H9 (cell line): ENCODE measurements around the gene ADAM8. TPM values are rescaled to one million over a fixed set of nuclear protein-coding genes. Genes with fewer than 3 reads are reported as not detected.

ENCODE experiments used
- DNase-seq: peaks from one replicate; pipeline ENCODE4 v3.0.0-alpha.2; 2017
- H2AFZ ChIP-seq: one replicate; pipeline ENCODE4 v1.6.1; 2013; ENCODE audit warnings: mild to moderate bottlenecking, low read length, control low read depth, moderate library complexity
- H2AK5ac ChIP-seq: 2 replicates; pipeline ENCODE4 v1.6.1; 2013; ENCODE audit warnings: low read length, control low read depth, mixed read lengths; ENCODE audit not compliant: insufficient read length
- H2BK120ac ChIP-seq: one replicate; pipeline ENCODE4 v1.6.1; 2013; ENCODE audit warnings: low read depth, mild to moderate bottlenecking, low read length, control low read depth, inconsistent platforms; ENCODE audit not compliant: poor library complexity, severe bottlenecking
- H2BK12ac ChIP-seq: 2 replicates; pipeline ENCODE4 v1.6.1; 2013; ENCODE audit warnings: low read length, control low read depth, mixed read lengths, low read depth; ENCODE audit not compliant: insufficient read length
- H2BK15ac ChIP-seq: 2 replicates; pipeline ENCODE4 v1.6.1; 2013; ENCODE audit warnings: low read depth, low read length, control low read depth
- H2BK20ac ChIP-seq: one replicate; pipeline ENCODE4 v1.6.1; 2013; ENCODE audit warnings: low read depth, mild to moderate bottlenecking, low read length, control low read depth, inconsistent platforms; ENCODE audit not compliant: poor library complexity, severe bottlenecking
- H2BK5ac ChIP-seq: 2 replicates; pipeline ENCODE4 v1.6.1; 2013; ENCODE audit warnings: low read length, control low read depth, mixed read lengths; ENCODE audit not compliant: insufficient read length
- H3K14ac ChIP-seq: 2 replicates; pipeline ENCODE4 v1.6.1; 2013; ENCODE audit warnings: low read length, control low read depth; ENCODE audit not compliant: insufficient read depth
- H3K18ac ChIP-seq: 2 replicates; pipeline ENCODE4 v1.6.1; 2013; ENCODE audit warnings: low read depth, mild to moderate bottlenecking, mixed read lengths, low read length, control low read depth; ENCODE audit not compliant: insufficient read length
- H3K23ac ChIP-seq: 2 replicates; pipeline ENCODE4 v1.6.1; 2013; ENCODE audit warnings: low read length, control low read depth, mixed read lengths, low read depth; ENCODE audit not compliant: insufficient read length
- H3K23me2 ChIP-seq: 2 replicates; pipeline ENCODE4 v1.6.1; 2013; ENCODE audit warnings: low read depth, mild to moderate bottlenecking, mixed read lengths, low read length, control low read depth; ENCODE audit not compliant: insufficient read length, poor library complexity, severe bottlenecking
- H3K27ac ChIP-seq: 2 replicates; pipeline ENCODE4 v1.5.1; 2013; ENCODE audit warnings: low read length, control low read depth, mixed read lengths, low read depth; ENCODE audit not compliant: insufficient read length
- H3K27me3 ChIP-seq: 2 replicates; pipeline ENCODE4 v1.6.1; 2013; ENCODE audit warnings: low read length, control low read depth, inconsistent platforms; ENCODE audit not compliant: insufficient read depth
- H3K4ac ChIP-seq: 2 replicates; pipeline ENCODE4 v1.6.1; 2013; ENCODE audit warnings: low read depth, mild to moderate bottlenecking, control low read depth, inconsistent platforms, low read length, moderate library complexity
- H3K4me1 ChIP-seq: 2 replicates; pipeline ENCODE4 v1.6.1; 2013; ENCODE audit warnings: low read length, control low read depth, inconsistent platforms; ENCODE audit not compliant: insufficient read depth
- H3K4me2 ChIP-seq: 2 replicates; pipeline ENCODE4 v1.6.1; 2013; ENCODE audit warnings: low read length, control low read depth, mixed read lengths; ENCODE audit not compliant: insufficient read length, insufficient read depth
- H3K56ac ChIP-seq: 2 replicates; pipeline ENCODE4 v1.6.1; 2013; ENCODE audit warnings: low read depth, mild to moderate bottlenecking, mixed read lengths, low read length, control low read depth; ENCODE audit not compliant: insufficient read length
- H3K79me1 ChIP-seq: 2 replicates; pipeline ENCODE4 v1.6.1; 2013; ENCODE audit warnings: low read depth, mild to moderate bottlenecking, moderate library complexity, low read length, control low read depth, inconsistent platforms; ENCODE audit not compliant: insufficient read depth, poor library complexity, severe bottlenecking
- H3K79me2 ChIP-seq: 2 replicates; pipeline ENCODE4 v1.6.1; 2013; ENCODE audit warnings: low read length, control low read depth, inconsistent platforms; ENCODE audit not compliant: insufficient read depth
- H3K9ac ChIP-seq: 2 replicates; pipeline ENCODE4 v1.6.1; 2013; ENCODE audit warnings: low read length, control low read depth, mixed read lengths; ENCODE audit not compliant: insufficient read length; ENCODE audit errors: extremely low read depth
- H3K9me3 ChIP-seq: one replicate; pipeline ENCODE4 v1.6.1; 2013; ENCODE audit warnings: low read depth, low read length, inconsistent platforms; ENCODE audit not compliant: control insufficient read depth
- H3T11ph ChIP-seq: one replicate; pipeline ENCODE4 v1.6.1; 2013; ENCODE audit warnings: mild to moderate bottlenecking, low read length, control low read depth, inconsistent platforms
- H4K20me1 ChIP-seq: one replicate; pipeline ENCODE4 v1.6.1; 2013; ENCODE audit not compliant: control insufficient read depth, insufficient read length, insufficient read depth
- H4K5ac ChIP-seq: 2 replicates; pipeline ENCODE4 v1.6.1; 2013; ENCODE audit warnings: low read depth, mild to moderate bottlenecking, mixed read lengths, low read length, control low read depth; ENCODE audit not compliant: insufficient read length
- H4K8ac ChIP-seq: replicated peaks from 2 replicates; pipeline ENCODE4 v1.6.1; 2013; ENCODE audit warnings: low read length, control low read depth, mixed read lengths, low read depth; ENCODE audit not compliant: insufficient read length
- H4K91ac ChIP-seq: 2 replicates; pipeline ENCODE4 v1.6.1; 2013; ENCODE audit warnings: low read depth, mild to moderate bottlenecking, moderate library complexity, mixed read lengths, low read length, control low read depth; ENCODE audit not compliant: insufficient read length
- H3K27ac Mint-ChIP-seq, 3 experiments: 2 replicates in 2 of 3; 3 replicates in 1 of 3; pipeline ENCODE4 v1.8.0; 2020 to 2021; ENCODE audit warnings: mixed read lengths in 3 of 3, mild to moderate bottlenecking in 1 of 3, moderate library complexity in 1 of 3
- H3K27me3 Mint-ChIP-seq: 2 replicates; pipeline ENCODE4 v1.8.0; 2021; ENCODE audit warnings: low read depth, mild to moderate bottlenecking, moderate library complexity, mixed read lengths
- H3K36me3 Mint-ChIP-seq, 3 experiments: 2 replicates in 2 of 3; 3 replicates in 1 of 3; pipeline ENCODE4 v1.8.0; 2020 to 2021; ENCODE audit warnings: low read depth in 3 of 3, mixed read lengths in 3 of 3; ENCODE audit not compliant: insufficient read depth in 1 of 3
- H3K4me1 Mint-ChIP-seq, 2 experiments: 2 replicates each; pipeline ENCODE4 v1.8.0; 2020; ENCODE audit warnings: mixed read lengths in 2 of 2
- H3K4me3 Mint-ChIP-seq, 2 experiments: 2 replicates in 1 of 2; 3 replicates in 1 of 2; pipeline ENCODE4 v1.8.0; 2020 to 2021; ENCODE audit warnings: mild to moderate bottlenecking in 2 of 2, mixed read lengths in 2 of 2, moderate library complexity in 1 of 2
- H3K9me3 Mint-ChIP-seq, 2 experiments: 2 replicates in 1 of 2; 3 replicates in 1 of 2; pipeline ENCODE4 v1.8.0; 2020; ENCODE audit warnings: mild to moderate bottlenecking in 2 of 2, mixed read lengths in 2 of 2, moderate library complexity in 1 of 2
- CTCF ChIP-seq: fragments of 200-600 bp; sonication (generic); conservative IDR thresholded peaks from 3 replicates; pipeline ENCODE4 v1.8.0; 2021; ENCODE audit warnings: antibody characterized with exemption, mild to moderate bottlenecking
- WGBS: extraction: QIAGEN DNeasy Blood & Tissue Kit; methylation state at CpG from one replicate; pipeline ENCODE4 v1.1.7; 2013; ENCODE audit warnings: missing lambda C conversion rate, low lambda C conversion rate, mixed read lengths; ENCODE audit not compliant: insufficient read length; ENCODE audit errors: extremely low coverage; 5-methylcytosine and 5-hydroxymethylcytosine counted together
- total RNA-seq: library from RNA; stranded (reverse); gene quantifications from 2 replicates; pipeline ENCODE4 v1.2.1, GENCODE V29; 2021

The ADAM8 gene
- total RNA-seq, 1 experiment from 2014 or later = 5.4 TPM

GRCh38 chr10:133236401-133237240 is 40.0 kb downstream of the ADAM8 start:
- H3K9me3 ChIP-seq = no peaks in the 10 kb centered on the region
- peak overlapping the region; percentile 61 for H3K18ac ChIP-seq
- no peak overlapping the region for H2BK12ac ChIP-seq
- H3K79me1 ChIP-seq = no peaks in the 10 kb centered on the region
- no peak overlapping the region for H3K56ac ChIP-seq
- no peak overlapping the region for H3T11ph ChIP-seq
- H3K23ac ChIP-seq = no peak overlapping the region
- H2AFZ ChIP-seq = no peak overlapping the region
- no peak overlapping the region for H2BK15ac ChIP-seq
- no peak for DNase-seq
- H4K20me1 ChIP-seq = no peaks in the 10 kb centered on the region
- no peak overlapping the region for H2BK5ac ChIP-seq
- Mint-ChIP-seq H3K4me3 (peak overlapping the region in 1 of 2 experiments; percentile 48; a peak in 2 of 5 replicates), H3K27me3 (peaks cover 68% of the 10 kb centered on the region), H3K27ac (no peak overlapping the region), H3K36me3 (peaks cover 0 to 17% (median 0%) of the 10 kb centered on the region in 3 experiments; a peak in 3 of 7 replicates), H3K4me1 (peaks cover 17 to 27% of the 10 kb centered on the region in 2 experiments), H3K9me3 (peaks cover 0 to under 1% of the 10 kb centered on the region in 2 experiments; a peak in 1 of 5 replicates)
- peaks cover 14% of the 10 kb centered on the region; the same call in 1 of the 2 replicates for H3K27me3 ChIP-seq
- H3K4me2 ChIP-seq = peak overlapping the region; percentile 27
- no peak overlapping the region for H4K91ac ChIP-seq
- H3K27ac ChIP-seq = no peak overlapping the region
- H3K23me2 ChIP-seq = peaks cover 14% of the 10 kb centered on the region
- no CpG with 5 or more reads among the region's 103 CpGs for WGBS
- H4K8ac ChIP-seq = no peak overlapping the region
- no peak overlapping the region for H2BK20ac ChIP-seq
- no peaks in the 10 kb centered on the region; the same call in 1 of the 2 replicates for H3K4me1 ChIP-seq
- H2BK120ac ChIP-seq = no peak overlapping the region
- no peak for TF ChIP-seq CTCF
- H3K4ac ChIP-seq = no peak overlapping the region
- no peak overlapping the region for H2AK5ac ChIP-seq
- no peak overlapping the region for H4K5ac ChIP-seq
- H3K9ac ChIP-seq = no peak overlapping the region
- peak overlapping the region; percentile 76; the same call in 1 of the 2 replicates for H3K14ac ChIP-seq
- H3K79me2 ChIP-seq = no peaks in the 10 kb centered on the region
